ENCODE measurements around the gene DIAPH1. TPM values are rescaled to one million over a fixed set of nuclear protein-coding genes. Genes with fewer than 3 reads are reported as not detected.

The DIAPH1 gene
- total RNA-seq, 1 experiment from 2014 or later: 117 TPM

DNA sequence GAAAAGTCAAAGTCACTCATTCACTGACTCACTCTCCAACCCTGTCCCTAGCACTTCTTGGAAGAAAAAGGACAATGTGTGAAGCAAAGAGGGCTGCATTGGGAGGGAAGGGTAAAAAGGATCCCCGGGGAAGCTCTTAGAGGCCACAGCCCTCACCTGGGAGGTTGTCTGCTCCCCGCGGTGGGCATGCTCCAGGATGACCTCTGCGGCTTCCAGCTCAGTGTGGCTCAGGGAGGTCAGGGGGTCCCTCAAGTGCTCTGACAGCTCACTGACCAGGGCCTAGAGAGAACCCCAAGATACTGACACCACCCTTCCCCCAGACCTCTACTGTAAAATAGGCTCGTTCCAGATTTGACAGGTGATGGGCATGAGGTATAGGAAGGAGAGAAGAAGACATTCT, 28.4 kb upstream of the DIAPH1 start:
- H3K36me3 Mint-ChIP-seq (ENCODE audit: insufficient read depth in 1 of 3, low read depth in 3 of 3): peaks cover 16 to 32% (median 25%) of the 10 kb centered on the region in 3 experiments; a peak in 6 of 7 replicates
- H3K79me2 ChIP-seq (ENCODE audit: insufficient read depth, low read length): no peaks in the 10 kb centered on the region
- no peak overlapping the region for H3K4ac ChIP-seq (ENCODE audit: low read depth, low read length)
- H3K9me3 ChIP-seq (ENCODE audit: control insufficient read depth, low read depth, low read length): no peaks in the 10 kb centered on the region
- H3K23me2 ChIP-seq (ENCODE audit: insufficient read length, low read depth, low read length, poor library complexity, severe bottlenecking): peaks cover 8% of the 10 kb centered on the region
- no peak overlapping the region for H2AFZ ChIP-seq (ENCODE audit: low read length)
- no peak overlapping the region for H2BK120ac ChIP-seq (ENCODE audit: low read depth, low read length, poor library complexity, severe bottlenecking)
- no peak overlapping the region for H3K4me2 ChIP-seq (ENCODE audit: insufficient read depth, insufficient read length, low read length)
- no peak overlapping the region for H3T11ph ChIP-seq (ENCODE audit: low read length)
- no peak overlapping the region for H3K23ac ChIP-seq (ENCODE audit: insufficient read length, low read depth, low read length)
- no peak overlapping the region for H2BK20ac ChIP-seq (ENCODE audit: low read depth, low read length, poor library complexity, severe bottlenecking)
- H3K9me3 Mint-ChIP-seq: no peaks in the 10 kb centered on the region
- H4K8ac ChIP-seq (replicated peaks; ENCODE audit: insufficient read length, low read depth, low read length): no peak overlapping the region
- no peak overlapping the region; a peak in 1 of 7 replicates for H3K27ac Mint-ChIP-seq
- TF ChIP-seq, protein P1, sequence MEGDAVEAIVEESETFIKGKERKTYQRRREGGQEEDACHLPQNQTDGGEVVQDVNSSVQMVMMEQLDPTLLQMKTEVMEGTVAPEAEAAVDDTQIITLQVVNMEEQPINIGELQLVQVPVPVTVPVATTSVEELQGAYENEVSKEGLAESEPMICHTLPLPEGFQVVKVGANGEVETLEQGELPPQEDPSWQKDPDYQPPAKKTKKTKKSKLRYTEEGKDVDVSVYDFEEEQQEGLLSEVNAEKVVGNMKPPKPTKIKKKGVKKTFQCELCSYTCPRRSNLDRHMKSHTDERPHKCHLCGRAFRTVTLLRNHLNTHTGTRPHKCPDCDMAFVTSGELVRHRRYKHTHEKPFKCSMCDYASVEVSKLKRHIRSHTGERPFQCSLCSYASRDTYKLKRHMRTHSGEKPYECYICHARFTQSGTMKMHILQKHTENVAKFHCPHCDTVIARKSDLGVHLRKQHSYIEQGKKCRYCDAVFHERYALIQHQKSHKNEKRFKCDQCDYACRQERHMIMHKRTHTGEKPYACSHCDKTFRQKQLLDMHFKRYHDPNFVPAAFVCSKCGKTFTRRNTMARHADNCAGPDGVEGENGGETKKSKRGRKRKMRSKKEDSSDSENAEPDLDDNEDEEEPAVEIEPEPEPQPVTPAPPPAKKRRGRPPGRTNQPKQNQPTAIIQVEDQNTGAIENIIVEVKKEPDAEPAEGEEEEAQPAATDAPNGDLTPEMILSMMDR (conservative IDR thresholded peaks at IDR 0.05): no peak
- H3K27me3 Mint-ChIP-seq (ENCODE audit: low read depth): peaks cover 6% of the 10 kb centered on the region; the same call in 1 of the 2 replicates
- no peak overlapping the region for H3K4me3 Mint-ChIP-seq
- H3K4me1 ChIP-seq (ENCODE audit: insufficient read depth, low read length): no peaks in the 10 kb centered on the region; the same call in 1 of the 2 replicates
- H3K56ac ChIP-seq (ENCODE audit: insufficient read length, low read depth, low read length): no peak overlapping the region
- no peak overlapping the region for H3K14ac ChIP-seq (ENCODE audit: insufficient read depth, low read length)
- H3K27ac ChIP-seq (ENCODE audit: insufficient read length, low read depth, low read length): no peak overlapping the region
- no peak overlapping the region for H3K18ac ChIP-seq (ENCODE audit: insufficient read length, low read depth, low read length)
- H3K79me1 ChIP-seq (ENCODE audit: insufficient read depth, low read depth, low read length, poor library complexity, severe bottlenecking): no peaks in the 10 kb centered on the region
- no peak overlapping the region for H2BK15ac ChIP-seq (ENCODE audit: low read depth, low read length)
- peaks cover 17 to 22% of the 10 kb centered on the region in 2 experiments for H3K4me1 Mint-ChIP-seq
- no CpG with 5 or more reads among the region's 5 CpGs for WGBS (ENCODE audit: extremely low coverage, insufficient read length, low lambda C conversion rate)
- no peak overlapping the region for H4K5ac ChIP-seq (ENCODE audit: insufficient read length, low read depth, low read length)
- no peak overlapping the region for H2BK12ac ChIP-seq (ENCODE audit: insufficient read length, low read depth, low read length)
- H3K27me3 ChIP-seq (ENCODE audit: insufficient read depth, low read length): no peaks in the 10 kb centered on the region
- H3K9ac ChIP-seq (ENCODE audit: extremely low read depth, insufficient read length, low read length): no peak overlapping the region
- no peak for DNase-seq
- H4K91ac ChIP-seq (ENCODE audit: insufficient read length, low read depth, low read length): no peak overlapping the region
- H2BK5ac ChIP-seq (ENCODE audit: insufficient read length, low read length): no peak overlapping the region
- H4K20me1 ChIP-seq (ENCODE audit: control insufficient read depth, insufficient read depth, insufficient read length): no peaks in the 10 kb centered on the region
- no peak overlapping the region for H2AK5ac ChIP-seq (ENCODE audit: insufficient read length, low read length)

Data from H9 (cell line).